Lower leg skin (tissue), 3 donors: ENCODE data around the gene GRN.

ENCODE experiments used
- POLR2A ChIP-seq, 2 donors: fragments of 450-650 bp; IDR thresholded peaks; one replicate each; pipeline ENCODE4 v1.6.1; 2016 to 2017; ENCODE audit warnings: antibody characterized with exemption in 2 of 2, mild to moderate bottlenecking in 1 of 2, moderate library complexity in 1 of 2
- TF ChIP-seq, protein P1 (sequence below), 3 donors: fragments of 450-650 bp; IDR thresholded peaks; one replicate each; pipeline ENCODE4 v1.5.1; 2016; ENCODE audit warnings: antibody characterized with exemption in 3 of 3, mild to moderate bottlenecking in 3 of 3, moderate library complexity in 2 of 3

GRCh38 chr17:44310188-44310587 is 34.9 kb upstream of the GRN start:
- no peak for TF ChIP-seq POLR2A (IDR thresholded peaks at IDR 0.05)
- TF ChIP-seq, protein P1, sequence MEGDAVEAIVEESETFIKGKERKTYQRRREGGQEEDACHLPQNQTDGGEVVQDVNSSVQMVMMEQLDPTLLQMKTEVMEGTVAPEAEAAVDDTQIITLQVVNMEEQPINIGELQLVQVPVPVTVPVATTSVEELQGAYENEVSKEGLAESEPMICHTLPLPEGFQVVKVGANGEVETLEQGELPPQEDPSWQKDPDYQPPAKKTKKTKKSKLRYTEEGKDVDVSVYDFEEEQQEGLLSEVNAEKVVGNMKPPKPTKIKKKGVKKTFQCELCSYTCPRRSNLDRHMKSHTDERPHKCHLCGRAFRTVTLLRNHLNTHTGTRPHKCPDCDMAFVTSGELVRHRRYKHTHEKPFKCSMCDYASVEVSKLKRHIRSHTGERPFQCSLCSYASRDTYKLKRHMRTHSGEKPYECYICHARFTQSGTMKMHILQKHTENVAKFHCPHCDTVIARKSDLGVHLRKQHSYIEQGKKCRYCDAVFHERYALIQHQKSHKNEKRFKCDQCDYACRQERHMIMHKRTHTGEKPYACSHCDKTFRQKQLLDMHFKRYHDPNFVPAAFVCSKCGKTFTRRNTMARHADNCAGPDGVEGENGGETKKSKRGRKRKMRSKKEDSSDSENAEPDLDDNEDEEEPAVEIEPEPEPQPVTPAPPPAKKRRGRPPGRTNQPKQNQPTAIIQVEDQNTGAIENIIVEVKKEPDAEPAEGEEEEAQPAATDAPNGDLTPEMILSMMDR (IDR thresholded peaks at IDR 0.05): no peak
